CD4-positive, alpha-beta T cell treated with Interferon gamma for 1 hour (primary cell): ENCODE data around the gene AGXT.
A peak's percentile ranks its signal among the peaks of the same experiment; 100 is the strongest.

Source experiments
- DNase-seq: peaks from one replicate; pipeline ENCODE4 v3.0.0-alpha.2; 2020

AGXT gene

GRCh38 chr2:240899468-240899865 is 30.8 kb downstream of the AGXT start:
- no peak for DNase-seq

DNA sequence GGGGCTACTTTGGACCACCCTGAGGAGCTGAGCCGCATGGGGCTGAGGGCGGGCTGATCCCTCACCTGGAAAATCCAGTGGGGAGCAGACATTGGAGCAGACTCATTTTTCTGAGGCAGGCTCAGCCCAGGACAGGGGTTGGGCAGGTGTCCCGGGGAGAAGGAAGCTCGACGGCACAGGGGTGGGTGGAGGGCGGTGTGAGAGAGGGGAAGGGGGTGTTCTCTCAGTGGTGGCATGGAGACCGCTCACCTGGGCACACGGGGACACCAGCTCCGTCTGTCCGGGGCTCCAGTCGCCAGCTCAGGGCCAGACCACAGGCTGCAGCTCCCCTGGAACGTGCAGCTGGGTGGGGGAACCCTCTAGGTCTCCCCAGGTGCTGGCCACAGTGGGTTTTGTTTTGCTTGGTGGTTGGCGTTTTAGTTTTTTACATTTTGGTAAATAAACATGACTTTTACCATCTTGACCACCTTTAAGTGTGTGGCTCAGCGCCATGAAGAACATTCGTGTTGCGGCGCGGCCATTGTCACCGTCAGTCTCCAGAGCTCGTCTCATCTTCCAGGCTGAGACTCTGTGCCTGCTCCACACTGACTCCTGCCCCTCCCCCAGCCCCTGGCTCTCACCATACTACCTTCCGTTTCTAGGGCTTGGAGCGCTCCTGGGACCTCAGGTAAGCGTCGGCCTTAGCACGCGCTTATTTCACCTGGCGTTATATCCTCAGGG is 31.7 kb downstream of the AGXT start:
- DNase-seq, result no peak

DNA sequence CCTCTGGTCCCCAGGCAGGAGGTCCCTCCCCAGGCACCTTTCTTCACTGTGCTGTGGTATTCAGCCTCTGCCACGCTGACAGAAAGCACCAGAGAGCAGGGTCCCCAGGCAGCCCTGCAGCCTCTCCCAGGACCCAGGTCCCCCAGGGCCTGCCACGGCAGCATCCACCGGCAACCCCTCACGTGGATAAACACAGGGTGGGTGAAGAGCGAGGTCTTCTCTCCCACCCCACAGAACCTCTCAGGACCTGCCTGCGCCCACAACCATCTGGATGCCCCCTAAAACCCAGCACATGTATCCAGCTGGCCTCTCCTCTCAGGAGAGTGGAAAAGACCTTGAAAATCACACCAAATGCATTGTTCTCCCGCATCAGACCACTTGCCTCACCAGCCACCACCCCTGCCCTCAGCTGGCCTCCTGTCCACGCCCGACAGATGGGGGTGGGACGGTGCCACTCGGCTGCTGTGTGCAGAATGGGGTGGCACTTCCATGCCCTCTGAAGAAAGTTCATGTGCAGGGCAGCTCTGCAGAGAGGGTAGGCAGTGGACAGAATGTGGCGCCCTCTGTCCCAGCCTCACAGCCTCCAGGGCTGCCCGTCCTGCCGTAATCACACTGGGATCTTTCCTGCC is 33.5 kb downstream of the AGXT start:
- DNase-seq, result no peak

DNA sequence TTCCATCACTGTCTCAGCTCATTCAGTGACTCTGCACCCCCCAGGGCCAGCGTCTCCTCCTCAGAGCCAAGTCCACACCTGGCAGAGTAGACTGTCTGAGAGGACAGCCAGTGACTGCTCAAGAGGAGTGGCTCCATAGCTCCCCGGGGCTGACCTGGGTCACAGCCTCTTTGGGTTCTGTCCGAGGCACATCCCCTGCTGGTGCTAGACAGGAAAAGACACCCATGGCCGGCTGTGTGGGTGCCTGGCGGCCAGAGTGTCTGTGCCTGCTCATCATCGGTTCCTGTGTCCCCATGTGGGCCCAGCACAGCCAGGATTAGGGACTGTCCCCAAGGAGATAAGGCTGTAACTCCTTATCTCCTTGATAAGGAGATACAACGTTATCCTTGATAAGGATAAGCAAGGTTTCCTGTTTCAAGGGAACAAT is 34.0 kb downstream of the AGXT start:
- DNase-seq, result no peak

DNA sequence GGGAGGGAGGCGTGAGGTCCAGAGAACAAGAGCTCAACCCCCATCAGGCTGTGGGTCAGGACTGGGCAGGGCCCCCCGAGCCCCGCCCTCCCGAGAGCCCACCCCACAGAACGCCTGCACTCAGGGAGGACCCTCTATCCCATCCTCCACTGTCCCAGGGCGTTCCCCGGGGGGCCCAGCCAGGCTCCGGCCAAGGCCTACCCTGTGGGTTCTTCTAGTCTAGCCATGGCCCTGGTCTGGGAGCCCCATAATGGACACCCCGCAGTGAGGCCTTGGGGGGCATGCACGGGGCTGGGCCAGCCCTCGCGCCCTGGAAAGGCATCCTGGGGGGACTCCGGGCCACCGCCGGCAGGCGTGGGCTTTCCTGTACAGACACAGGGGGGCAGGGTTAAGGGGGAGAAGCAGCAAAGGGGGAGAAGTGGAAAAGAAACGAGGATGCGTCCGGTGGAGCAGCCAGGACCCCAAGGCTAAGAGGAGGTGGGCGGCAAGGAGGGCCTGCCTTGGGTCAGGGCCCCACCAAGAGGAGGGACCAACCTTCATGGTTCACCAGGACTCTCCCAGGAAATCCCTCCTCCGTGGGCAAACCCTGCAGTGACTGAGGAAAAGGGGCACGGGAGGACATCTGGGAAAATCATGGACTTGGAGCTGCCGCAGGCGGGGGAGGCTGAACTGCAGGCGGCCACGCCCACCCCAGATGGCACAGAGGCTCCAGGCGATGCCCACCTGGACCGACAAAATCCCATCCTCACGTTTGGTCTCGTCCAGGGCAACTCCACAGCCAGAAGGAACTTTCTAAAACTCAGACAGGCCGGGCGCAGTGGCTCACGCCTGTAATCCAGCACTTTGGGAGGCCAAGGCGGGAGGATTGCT is 34.8 kb downstream of the AGXT start:
- no peak for DNase-seq

- no peak for DNase-seq
Observed at GRCh38 chr2:240904216-240905175, 35.9 kb downstream of the AGXT start.

DNA sequence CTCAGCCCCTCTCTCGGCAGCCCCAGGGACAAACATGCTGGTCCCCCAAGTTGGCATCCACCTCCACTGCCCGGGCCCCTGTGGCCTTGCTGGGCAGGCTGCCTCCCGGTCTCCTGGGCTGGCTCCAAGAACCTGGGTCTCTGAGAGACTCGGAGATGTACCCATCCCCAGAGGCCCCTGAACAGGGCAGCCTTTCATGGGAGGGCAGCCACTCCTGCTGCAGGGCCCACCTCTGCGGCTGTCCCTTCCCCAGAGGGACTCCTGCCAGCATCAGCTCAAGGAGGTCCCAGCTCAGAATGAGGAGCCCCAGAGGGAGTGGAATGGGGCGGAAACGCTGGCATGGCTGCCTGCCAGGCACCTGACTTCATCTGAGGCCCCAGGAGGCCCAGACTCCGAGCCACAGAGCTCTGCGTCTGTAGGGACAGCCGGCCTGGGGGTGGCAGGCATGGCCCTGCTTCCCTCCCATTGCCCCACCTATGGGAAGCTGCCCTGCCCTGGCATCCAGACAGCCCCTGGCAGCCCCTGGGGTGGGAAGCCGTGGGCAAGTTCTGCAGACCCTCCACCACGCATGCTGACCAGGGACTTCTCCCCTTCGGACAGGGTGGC is 36.7 kb downstream of the AGXT start:
- no peak for DNase-seq

- no peak for DNase-seq
Observed at GRCh38 chr2:240906141-240906910, 37.7 kb downstream of the AGXT start, which contains the start of gene CROCC2. TSS of gene CROCC2 (plus strand) at chr2:240906336. CDS start at chr2:240906514, 178 bp downstream.

DNA sequence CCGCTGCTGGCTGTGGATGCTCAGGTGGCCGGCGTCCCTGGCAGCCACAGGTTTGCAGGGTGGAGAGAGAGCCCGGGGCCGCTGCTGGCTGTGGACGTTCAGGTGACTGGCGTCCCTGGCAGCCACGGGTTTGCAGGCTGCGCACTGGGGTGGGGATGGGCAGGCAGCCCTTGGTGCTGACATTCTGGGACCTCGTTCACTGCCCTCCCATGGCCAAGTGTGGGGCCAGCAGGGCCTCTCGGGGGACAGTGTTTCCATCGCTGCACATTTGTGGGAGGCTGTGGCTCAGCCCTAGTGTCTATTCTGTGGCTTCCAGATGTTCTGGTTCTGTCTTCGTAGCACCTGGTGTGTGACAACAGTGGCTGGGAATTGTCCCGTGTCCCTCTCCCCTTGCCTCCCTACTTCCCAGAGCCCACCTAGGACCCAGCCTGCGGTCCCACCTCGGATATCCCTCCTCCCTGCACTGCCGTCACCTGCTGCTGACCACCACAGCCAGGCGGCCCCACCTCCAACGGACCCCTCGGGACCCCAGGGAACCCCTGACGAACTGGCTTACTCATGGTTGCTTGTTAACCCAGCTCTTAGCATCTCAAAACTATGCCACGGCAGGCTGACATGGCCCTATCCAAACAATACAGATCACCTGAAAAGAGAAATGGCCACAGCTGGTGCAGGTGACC is 38.4 kb downstream of the AGXT start:
- no peak for DNase-seq

GRCh38 chr2:240909216-240909974 is 40.8 kb downstream of the AGXT start:
- no peak for DNase-seq

DNA sequence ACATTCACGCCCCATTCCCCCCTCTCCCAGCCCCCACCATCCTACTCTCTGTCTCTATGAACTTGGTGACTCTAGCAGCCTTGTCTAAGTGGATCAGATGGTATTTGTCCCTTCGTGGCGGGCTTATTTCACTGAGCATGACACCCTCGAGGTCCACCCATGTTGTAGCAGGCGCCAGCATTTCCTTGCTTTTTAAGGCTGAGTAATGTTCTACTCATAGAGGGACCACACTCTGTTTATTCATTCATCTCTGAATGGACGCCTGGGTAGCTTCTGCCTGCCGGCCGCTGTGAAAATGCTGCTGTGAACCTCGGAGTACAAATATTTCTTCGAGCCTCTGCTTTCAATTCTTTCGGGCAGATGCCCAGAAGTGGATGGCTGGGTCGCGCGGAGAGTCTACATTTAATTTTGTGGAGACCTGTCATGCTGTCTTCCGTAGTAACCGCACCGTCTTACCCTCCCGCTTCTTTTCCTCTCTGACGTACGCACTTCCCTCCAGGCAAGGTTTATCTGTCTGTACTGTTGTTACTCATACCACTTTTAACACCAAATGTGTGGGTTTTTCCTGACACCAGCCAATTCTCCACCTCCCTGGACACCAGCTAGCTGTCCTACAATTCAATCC is 43.1 kb downstream of the AGXT start:
- DNase-seq, result no peak

DNA sequence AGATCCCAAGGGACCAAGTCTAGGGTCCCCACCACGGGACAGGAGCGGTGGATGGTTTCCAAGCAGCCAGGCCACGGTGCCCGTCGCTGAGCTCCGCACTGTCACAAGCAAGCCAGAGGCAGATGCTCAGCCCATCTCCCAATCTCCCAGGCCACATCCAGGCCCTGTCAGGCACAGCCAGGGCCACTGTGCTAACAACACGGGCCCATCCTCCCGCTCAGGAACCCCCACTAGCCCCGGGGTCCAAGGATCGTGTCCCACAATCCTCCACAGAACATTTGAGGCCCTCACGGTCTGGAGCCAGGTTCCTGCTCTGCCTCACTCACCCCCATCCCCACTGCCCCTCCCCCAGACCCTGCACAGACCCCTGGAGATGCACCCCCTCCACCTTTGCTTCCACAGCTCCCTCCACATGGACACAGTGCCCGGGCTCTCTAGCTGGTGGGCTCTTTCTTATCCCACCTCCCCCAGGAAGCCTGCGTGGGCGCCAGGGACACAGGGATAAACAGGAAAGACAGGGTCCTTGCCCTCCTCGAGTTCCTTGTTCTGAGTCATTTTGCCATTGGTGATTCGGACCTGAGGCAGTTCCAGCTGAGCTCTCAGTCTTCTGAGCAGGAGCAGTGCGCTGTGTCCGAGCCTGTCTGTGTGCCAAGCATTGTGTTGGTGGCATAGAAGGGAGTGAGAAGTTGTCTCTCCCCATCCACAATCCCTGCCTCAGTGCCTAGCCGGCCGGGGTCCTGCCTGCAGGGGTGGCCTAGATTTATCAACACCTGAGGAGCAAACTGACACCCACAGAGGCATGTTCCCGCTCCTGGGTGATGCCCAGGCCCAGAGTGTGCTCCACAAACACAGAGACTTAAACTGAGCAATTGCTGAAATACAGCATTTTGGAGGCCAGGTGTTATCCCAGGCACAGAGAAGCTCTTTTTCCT is 44.5 kb downstream of the AGXT start:
- DNase-seq, result no peak

GRCh38 chr2:240913810-240914644 is 45.4 kb downstream of the AGXT start:
- peak; percentile 32 for DNase-seq

DNA sequence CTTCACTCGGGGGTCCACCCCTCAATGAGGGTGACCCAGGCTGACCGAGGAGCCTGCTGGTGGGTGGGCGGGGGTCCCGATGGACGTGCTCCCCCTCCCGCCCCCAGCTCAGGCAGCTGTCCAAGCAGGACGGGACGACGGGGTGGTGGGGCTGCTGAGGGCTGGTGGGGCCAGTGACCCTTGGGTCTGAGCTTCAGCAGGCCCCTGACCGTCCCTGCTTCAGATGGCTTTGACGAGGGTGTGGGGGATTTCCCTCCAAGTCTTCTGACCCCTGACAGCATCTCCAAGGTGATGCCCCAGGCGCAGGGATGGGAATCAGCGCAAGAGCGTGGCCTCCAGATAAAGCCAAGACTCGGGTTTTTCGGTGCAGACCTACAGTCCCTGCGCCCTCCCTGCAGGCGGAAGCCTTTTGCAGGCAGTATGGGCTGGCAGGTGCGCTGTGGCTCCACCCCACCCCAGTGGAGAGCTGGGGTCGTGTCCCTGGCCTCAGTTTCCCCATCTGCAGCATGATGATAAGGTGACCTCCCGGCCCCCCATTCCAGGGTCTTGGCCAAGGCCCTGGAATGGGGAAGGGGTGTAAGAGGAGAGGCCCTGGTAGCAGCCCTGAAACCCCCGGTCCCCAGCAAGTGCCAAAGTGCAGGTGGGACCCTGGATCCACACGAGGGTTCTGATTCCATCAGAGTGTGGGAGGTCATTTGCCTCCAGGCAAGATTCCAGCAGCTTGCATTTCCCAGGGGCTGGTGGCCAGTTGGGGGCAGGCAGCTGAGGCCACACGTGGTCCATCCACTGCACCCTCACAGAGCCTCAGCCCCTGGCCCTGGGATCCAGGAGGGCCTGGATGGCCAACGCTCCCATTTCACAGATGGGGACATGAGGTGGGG is 46.3 kb downstream of the AGXT start:
- no peak for DNase-seq

DNA sequence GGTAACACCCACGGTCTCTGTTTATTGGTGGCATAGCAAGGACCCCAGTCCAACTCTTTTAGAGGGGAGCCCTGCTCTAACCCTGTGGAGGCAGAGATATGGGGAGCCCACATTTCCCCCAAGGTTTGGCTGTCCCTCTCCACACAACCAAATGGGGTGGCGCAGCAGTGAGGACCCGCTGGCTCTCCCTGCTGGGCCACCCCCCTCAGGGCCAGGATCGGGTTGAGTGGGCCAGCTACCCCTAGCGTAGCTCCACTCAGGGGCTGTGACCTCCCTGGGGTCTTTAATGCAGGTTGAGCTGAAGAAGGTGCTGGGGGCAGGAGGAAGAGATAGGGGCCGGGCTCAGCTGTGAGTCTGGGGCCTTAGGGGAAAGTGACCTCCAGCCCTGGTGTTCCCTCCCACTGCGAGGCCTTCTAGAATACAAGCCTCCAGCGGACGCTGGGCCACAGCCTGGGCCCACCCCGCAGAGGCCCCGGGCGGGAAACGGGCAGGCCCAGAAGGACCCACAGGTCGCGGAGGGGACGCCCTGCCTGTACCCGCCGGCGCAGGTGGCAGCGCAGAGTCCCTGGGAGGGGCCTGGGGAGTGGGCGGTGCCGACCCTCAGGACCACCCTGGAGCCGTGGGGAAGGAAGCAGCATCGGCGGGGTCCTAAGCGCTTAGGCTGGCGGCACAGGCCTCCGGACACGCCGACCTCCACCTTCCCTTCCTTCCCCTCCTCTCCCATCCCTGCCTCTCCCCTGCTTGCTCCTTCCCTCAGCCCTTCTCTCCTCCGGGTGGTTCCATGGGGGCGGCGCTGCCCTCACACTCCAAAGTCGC is 47.1 kb downstream of the AGXT start:
- no peak for DNase-seq
